Fibroblast of lung (primary cell): Measurements from ENCODE around the gene SUGCT.

Experiments used
- EZH2 ChIP-seq: IDR thresholded peaks from 2 replicates; pipeline ENCODE4 v1.5.1; 2012; ENCODE audit warnings: low read length, control low read depth, mild to moderate bottlenecking; ENCODE audit errors: missing control alignments
- TF ChIP-seq, protein P1 (sequence below), 2 donors: IDR thresholded peaks in 1 of 2; conservative IDR thresholded peaks in 1 of 2; 1 replicate in 1 of 2; 2 replicates in 1 of 2; pipeline ENCODE4 v1.5.1; 2011 to 2012; ENCODE audit warnings: low read length in 2 of 2, control low read depth in 1 of 2, inconsistent platforms in 1 of 2, low read depth in 1 of 2, mild to moderate bottlenecking in 1 of 2

DNA sequence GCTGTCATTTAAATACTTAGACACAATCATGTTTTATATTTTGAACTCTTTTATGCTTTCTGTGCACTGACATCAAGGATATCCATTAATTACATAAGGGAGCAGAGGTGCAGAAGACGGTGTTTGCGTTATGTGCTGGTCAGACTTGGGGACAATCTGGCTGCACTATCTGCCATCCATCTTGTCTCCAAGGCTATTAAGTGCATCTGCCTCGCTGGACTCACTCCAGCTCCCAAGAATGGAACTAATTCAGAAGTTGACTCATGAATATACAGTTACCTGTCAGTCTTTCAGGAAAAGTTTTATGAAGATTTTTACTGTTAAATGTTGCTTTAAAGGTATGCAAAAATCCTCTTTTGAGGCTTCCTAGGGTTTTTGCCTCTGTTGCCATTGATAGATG, 391.0 kb downstream of the SUGCT start:
- TF ChIP-seq, protein P1, sequence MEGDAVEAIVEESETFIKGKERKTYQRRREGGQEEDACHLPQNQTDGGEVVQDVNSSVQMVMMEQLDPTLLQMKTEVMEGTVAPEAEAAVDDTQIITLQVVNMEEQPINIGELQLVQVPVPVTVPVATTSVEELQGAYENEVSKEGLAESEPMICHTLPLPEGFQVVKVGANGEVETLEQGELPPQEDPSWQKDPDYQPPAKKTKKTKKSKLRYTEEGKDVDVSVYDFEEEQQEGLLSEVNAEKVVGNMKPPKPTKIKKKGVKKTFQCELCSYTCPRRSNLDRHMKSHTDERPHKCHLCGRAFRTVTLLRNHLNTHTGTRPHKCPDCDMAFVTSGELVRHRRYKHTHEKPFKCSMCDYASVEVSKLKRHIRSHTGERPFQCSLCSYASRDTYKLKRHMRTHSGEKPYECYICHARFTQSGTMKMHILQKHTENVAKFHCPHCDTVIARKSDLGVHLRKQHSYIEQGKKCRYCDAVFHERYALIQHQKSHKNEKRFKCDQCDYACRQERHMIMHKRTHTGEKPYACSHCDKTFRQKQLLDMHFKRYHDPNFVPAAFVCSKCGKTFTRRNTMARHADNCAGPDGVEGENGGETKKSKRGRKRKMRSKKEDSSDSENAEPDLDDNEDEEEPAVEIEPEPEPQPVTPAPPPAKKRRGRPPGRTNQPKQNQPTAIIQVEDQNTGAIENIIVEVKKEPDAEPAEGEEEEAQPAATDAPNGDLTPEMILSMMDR (conservative IDR thresholded peaks at IDR 0.05 in 1 of 2, IDR thresholded peaks at IDR 0.05 in 1 of 2; ENCODE audit: low read depth in 1 of 2, low read length in 2 of 2): no peak
- no peak for TF ChIP-seq EZH2
